Activated T-helper 1 cell treated with Interleukin-2 at 50 U/mL for 16 hours (primary cell): ENCODE data around the gene VMO1.
"Not testable (repeated sequence)": the region's sequence is repeated elsewhere in the genome, so short reads cannot be mapped to it uniquely, and the experiment has no call there.

ENCODE experiments used
- DNase-seq: peaks from one replicate; pipeline ENCODE4 v3.0.0-alpha.2; 2020; ENCODE audit warnings: low read depth

Gene VMO1

GRCh38 chr17:4786106-4786511 is at the start of gene VMO1:
TSS of gene VMO1 (minus strand) at chr17:4786364. CDS start at chr17:4786352, 12 bp downstream.
- no peak for DNase-seq

- DNase-seq = no peak
Measured at GRCh38 chr17:4834681-4835020, 48.5 kb upstream of the VMO1 start.

GRCh38 chr17:4833941-4834680 is 47.9 kb upstream of the VMO1 start:
- no peak for DNase-seq

- peak; percentile 89 for DNase-seq
Measured at GRCh38 chr17:4833178-4833940, 47.2 kb upstream of the VMO1 start, which contains the start of gene MINK1. TSS of gene MINK1 (plus strand) at chr17:4833340. CDS start at chr17:4833584, 244 bp downstream.

GRCh38 chr17:4832829-4833177 is 46.6 kb upstream of the VMO1 start:
- not testable (repeated sequence) for DNase-seq

- no peak for DNase-seq
Measured at GRCh38 chr17:4827399-4827798, 41.2 kb upstream of the VMO1 start.

GRCh38 chr17:4823373-4824089 is 37.4 kb upstream of the VMO1 start:
- DNase-seq = no peak

- no peak for DNase-seq
Measured at GRCh38 chr17:4822835-4823234, 36.7 kb upstream of the VMO1 start.

- no peak for DNase-seq
Measured at GRCh38 chr17:4818276-4818675, 32.1 kb upstream of the VMO1 start.

GRCh38 chr17:4816826-4817225 is 30.7 kb upstream of the VMO1 start:
- DNase-seq = no peak

GRCh38 chr17:4815043-4815675 is 29.0 kb upstream of the VMO1 start:
- DNase-seq = no peak

GRCh38 chr17:4812690-4813089 is 26.5 kb upstream of the VMO1 start:
- DNase-seq = no peak

- DNase-seq = no peak
Measured at GRCh38 chr17:4811471-4811870, 25.3 kb upstream of the VMO1 start.

GRCh38 chr17:4810696-4811290 is 24.6 kb upstream of the VMO1 start:
- DNase-seq = no peak

GRCh38 chr17:4808378-4808767 is 22.2 kb upstream of the VMO1 start:
- DNase-seq = no peak

- DNase-seq = no peak
Measured at GRCh38 chr17:4807605-4808377, 21.6 kb upstream of the VMO1 start.

GRCh38 chr17:4806777-4807604 is 20.8 kb upstream of the VMO1 start, which contains the start of gene PLD2:
TSS of gene PLD2 (plus strand) at chr17:4807152. CDS start at chr17:4807773, 621 bp downstream.
- DNase-seq = peak; percentile 80

- no peak for DNase-seq
Measured at GRCh38 chr17:4806456-4806776, 20.3 kb upstream of the VMO1 start.

GRCh38 chr17:4802228-4802627 is 16.1 kb upstream of the VMO1 start, which contains the start of gene C17orf114:
TSS of gene C17orf114 (minus strand) at chr17:4802328.
- no peak for DNase-seq

GRCh38 chr17:4800462-4801196 is 14.5 kb upstream of the VMO1 start:
- DNase-seq = no peak
